GM12878 (cell line): ENCODE results near the gene MARVELD1. TPM values are rescaled to one million over a fixed set of nuclear protein-coding genes. Genes with fewer than 3 reads are reported as not detected.

Source experiments
- ATF7 ChIP-seq: fragments of 450-650 bp; IDR thresholded peaks from 2 replicates; pipeline ENCODE4 v1.6.1; 2016; ENCODE audit warnings: low read depth, mild to moderate bottlenecking
- BMI1 ChIP-seq: fragments of 450-650 bp; IDR thresholded peaks from 2 replicates; pipeline ENCODE4 v1.6.1; 2016; ENCODE audit warnings: mild to moderate bottlenecking, moderate library complexity, borderline replicate concordance
- BRCA1 ChIP-seq: IDR thresholded peaks from 2 replicates; pipeline ENCODE4 v1.6.1; 2011; ENCODE audit warnings: low read depth, low read length, improper control_type of control experiment
- CHD1 ChIP-seq: IDR thresholded peaks from 2 replicates; pipeline ENCODE4 v1.6.1; 2012; ENCODE audit warnings: low read depth, low read length, improper control_type of control experiment
- DPF2 ChIP-seq: fragments of 450-650 bp; IDR thresholded peaks from 2 replicates; pipeline ENCODE4 v1.6.1; 2017; ENCODE audit warnings: mild to moderate bottlenecking
- IKZF1 ChIP-seq: fragments of 450-650 bp; conservative IDR thresholded peaks from 2 replicates; pipeline ENCODE4 v1.6.1; 2017; ENCODE audit warnings: antibody characterized with exemption, mild to moderate bottlenecking
- IKZF2 ChIP-seq, 2 experiments: fragments of 450-650 bp; IDR thresholded peaks; 2 replicates each; pipeline ENCODE4 v1.6.1; 2017; ENCODE audit warnings: mild to moderate bottlenecking in 2 of 2, moderate library complexity in 2 of 2
- KDM1A ChIP-seq: fragments of 200-600 bp; sonication (generic); IDR thresholded peaks from 2 replicates; pipeline ENCODE4 v1.6.1; 2016; ENCODE audit warnings: borderline replicate concordance
- KLF5 ChIP-seq: fragments of 450-650 bp; IDR thresholded peaks from 2 replicates; pipeline ENCODE4 v1.6.1; 2014; ENCODE audit warnings: mild to moderate bottlenecking; ENCODE audit not compliant: partially characterized antibody
- MEF2B ChIP-seq: fragments of 450-650 bp; IDR thresholded peaks from 2 replicates; pipeline ENCODE4 v1.6.1; 2018; ENCODE audit warnings: mild to moderate bottlenecking, moderate library complexity; ENCODE audit not compliant: partially characterized antibody, poor library complexity, severe bottlenecking
- NR2F1 ChIP-seq: fragments of 450-650 bp; conservative IDR thresholded peaks from 2 replicates; pipeline ENCODE4 v1.6.1; 2017; ENCODE audit warnings: mild to moderate bottlenecking
- POLR2A ChIP-seq: IDR thresholded peaks from 2 replicates; pipeline ENCODE4 v1.6.1; 2011; ENCODE audit warnings: low read depth, mild to moderate bottlenecking, low read length
- RELA ChIP-seq: fragments of 450-650 bp; IDR thresholded peaks from 2 replicates; pipeline ENCODE4 v1.8.0; 2014; ENCODE audit warnings: borderline replicate concordance; ENCODE audit not compliant: partially characterized antibody
- RUNX3 ChIP-seq: IDR thresholded peaks from 2 replicates; pipeline ENCODE4 v1.6.1; 2012; ENCODE audit warnings: low read length, inconsistent platforms
- SIN3A ChIP-seq: IDR thresholded peaks from 2 replicates; pipeline ENCODE4 v1.6.1; 2012; ENCODE audit warnings: low read depth, low read length, improper control_type of control experiment
- SP1 ChIP-seq: IDR thresholded peaks from one replicate; pipeline ENCODE4 v1.6.1; 2011; ENCODE audit warnings: low read depth, low read length
- SREBF1 ChIP-seq: IDR thresholded peaks from 2 replicates; pipeline ENCODE4 v1.6.1; 2012; ENCODE audit warnings: mild to moderate bottlenecking, low read length
- STAT1 ChIP-seq: fragments of 450-650 bp; conservative IDR thresholded peaks from 2 replicates; pipeline ENCODE4 v1.6.1; 2014; ENCODE audit warnings: antibody characterized with exemption, mild to moderate bottlenecking
- TCF7 ChIP-seq: IDR thresholded peaks from 2 replicates; pipeline ENCODE4 v1.6.1; 2014; ENCODE audit warnings: antibody characterized with exemption, borderline replicate concordance
- polyA plus RNA-seq, 11 experiments: library from polyadenylated mRNA; depleted of rRNA in 4 of 11; unstranded in 6 of 11; stranded (reverse) in 5 of 11; fragments of >200 nt; fragmentation: Nextera tagmentation in 4 of 11; fragmentation: Illumina TruSeq in 1 of 11; extraction: Ambion mirVana in 4 of 11; extraction: Trizol in 1 of 11; gene quantifications; 1 replicate in 1 of 11; 2 replicates in 10 of 11; pipeline versions ENCODE4 v1.2.1 to v1.2.3, GENCODE V29; 2011 to 2016; ENCODE audit warnings: inconsistent platforms in 2 of 11, missing spikeins in 2 of 11, low read depth in 1 of 11
- total RNA-seq, 4 experiments: library from RNA; depleted of rRNA in 3 of 4; stranded (reverse); fragments of >200 nt in 3 of 4; fragmentation: Illumina TruSeq in 1 of 4; extraction: Trizol in 1 of 4; gene quantifications; 2 replicates each; pipeline versions ENCODE4 v1.2.1 to v1.2.3, GENCODE V29; 2013 to 2021
- TF ChIP-seq, protein P1 (sequence below): fragments of 150-350 bp; IDR thresholded peaks from 2 replicates; pipeline ENCODE4 v1.6.1; 2016; ENCODE audit warnings: low read depth, low read length
- TF ChIP-seq, protein P2 (sequence below): fragments of 450-650 bp; IDR thresholded peaks from 2 replicates; pipeline ENCODE4 v1.6.1; 2017; ENCODE audit warnings: mild to moderate bottlenecking, moderate library complexity
- TF ChIP-seq, protein P3 (sequence below): IDR thresholded peaks from 2 replicates; pipeline ENCODE4 v1.6.1; 2011; ENCODE audit warnings: borderline replicate concordance, low read depth, mild to moderate bottlenecking, moderate library complexity, mixed read lengths, low read length; ENCODE audit not compliant: insufficient read depth; ENCODE audit errors: extremely low read length

Gene MARVELD1
- total and polyA plus RNA-seq, 10 of the 15 experiments (the other 5 are each of a cell fraction or from before 2014, with no cell fraction given) = 0.54 to 8.4 (median 3.2) TPM

DNA sequence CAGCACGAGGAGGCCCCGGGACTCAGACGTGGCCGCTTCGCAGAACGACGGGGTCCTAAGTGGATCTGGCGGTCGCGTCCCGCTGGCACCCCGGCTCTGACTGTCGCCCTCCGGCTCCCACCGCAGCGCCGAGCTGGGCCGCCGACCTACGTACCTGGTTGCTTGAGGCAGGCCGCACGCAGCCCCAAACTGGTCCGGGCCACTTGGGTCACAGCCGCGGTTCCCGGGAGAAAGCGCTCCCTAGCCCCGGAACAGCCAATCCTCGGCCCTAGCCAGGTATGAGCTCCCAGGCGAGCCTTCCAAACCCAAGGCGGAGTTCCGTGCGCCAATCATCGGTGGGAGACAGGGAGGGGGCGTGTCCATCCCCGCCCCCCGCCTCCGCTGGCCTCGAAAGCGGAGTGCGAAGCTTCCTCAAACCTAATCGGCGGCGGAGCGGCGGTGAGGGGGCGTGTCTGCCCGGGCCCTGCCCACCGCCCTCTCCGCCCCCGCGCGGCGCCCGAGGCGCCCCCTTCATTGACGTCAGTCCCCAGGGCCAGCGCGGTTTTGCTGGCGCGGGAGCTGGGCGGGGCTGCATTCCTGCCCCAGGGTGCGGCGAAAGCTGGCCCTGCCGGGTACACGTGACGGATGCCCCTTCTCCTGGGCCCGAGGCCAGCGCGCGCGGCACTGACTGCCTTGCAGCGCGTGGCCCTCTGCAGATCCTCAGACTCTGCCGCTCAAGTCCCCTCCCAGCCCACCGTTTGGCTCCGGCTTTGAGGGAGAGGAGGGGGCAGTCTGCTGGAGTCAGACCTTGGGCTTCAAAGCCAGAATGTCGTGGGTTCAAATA, 26.4 kb upstream of the MARVELD1 start, which contains the start of gene AVPI1 (continued):
- TF ChIP-seq TCF7 = no peak
- peak; percentile 50; the same call in 1 of the 2 replicates for TF ChIP-seq NR2F1
- peak; percentile 90 for TF ChIP-seq DPF2
- peak; percentile 40; the same call in 1 of the 2 replicates for TF ChIP-seq ATF7
- 0 out of 2 replicates have a peak, but pooled peaks have one; percentile 16 for TF ChIP-seq SREBF1
- TF ChIP-seq, protein P1, sequence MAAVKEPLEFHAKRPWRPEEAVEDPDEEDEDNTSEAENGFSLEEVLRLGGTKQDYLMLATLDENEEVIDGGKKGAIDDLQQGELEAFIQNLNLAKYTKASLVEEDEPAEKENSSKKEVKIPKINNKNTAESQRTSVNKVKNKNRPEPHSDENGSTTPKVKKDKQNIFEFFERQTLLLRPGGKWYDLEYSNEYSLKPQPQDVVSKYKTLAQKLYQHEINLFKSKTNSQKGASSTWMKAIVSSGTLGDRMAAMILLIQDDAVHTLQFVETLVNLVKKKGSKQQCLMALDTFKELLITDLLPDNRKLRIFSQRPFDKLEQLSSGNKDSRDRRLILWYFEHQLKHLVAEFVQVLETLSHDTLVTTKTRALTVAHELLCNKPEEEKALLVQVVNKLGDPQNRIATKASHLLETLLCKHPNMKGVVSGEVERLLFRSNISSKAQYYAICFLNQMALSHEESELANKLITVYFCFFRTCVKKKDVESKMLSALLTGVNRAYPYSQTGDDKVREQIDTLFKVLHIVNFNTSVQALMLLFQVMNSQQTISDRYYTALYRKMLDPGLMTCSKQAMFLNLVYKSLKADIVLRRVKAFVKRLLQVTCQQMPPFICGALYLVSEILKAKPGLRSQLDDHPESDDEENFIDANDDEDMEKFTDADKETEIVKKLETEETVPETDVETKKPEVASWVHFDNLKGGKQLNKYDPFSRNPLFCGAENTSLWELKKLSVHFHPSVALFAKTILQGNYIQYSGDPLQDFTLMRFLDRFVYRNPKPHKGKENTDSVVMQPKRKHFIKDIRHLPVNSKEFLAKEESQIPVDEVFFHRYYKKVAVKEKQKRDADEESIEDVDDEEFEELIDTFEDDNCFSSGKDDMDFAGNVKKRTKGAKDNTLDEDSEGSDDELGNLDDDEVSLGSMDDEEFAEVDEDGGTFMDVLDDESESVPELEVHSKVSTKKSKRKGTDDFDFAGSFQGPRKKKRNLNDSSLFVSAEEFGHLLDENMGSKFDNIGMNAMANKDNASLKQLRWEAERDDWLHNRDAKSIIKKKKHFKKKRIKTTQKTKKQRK = no peak
- TF ChIP-seq POLR2A = peak; percentile 76
- TF ChIP-seq, protein P2, sequence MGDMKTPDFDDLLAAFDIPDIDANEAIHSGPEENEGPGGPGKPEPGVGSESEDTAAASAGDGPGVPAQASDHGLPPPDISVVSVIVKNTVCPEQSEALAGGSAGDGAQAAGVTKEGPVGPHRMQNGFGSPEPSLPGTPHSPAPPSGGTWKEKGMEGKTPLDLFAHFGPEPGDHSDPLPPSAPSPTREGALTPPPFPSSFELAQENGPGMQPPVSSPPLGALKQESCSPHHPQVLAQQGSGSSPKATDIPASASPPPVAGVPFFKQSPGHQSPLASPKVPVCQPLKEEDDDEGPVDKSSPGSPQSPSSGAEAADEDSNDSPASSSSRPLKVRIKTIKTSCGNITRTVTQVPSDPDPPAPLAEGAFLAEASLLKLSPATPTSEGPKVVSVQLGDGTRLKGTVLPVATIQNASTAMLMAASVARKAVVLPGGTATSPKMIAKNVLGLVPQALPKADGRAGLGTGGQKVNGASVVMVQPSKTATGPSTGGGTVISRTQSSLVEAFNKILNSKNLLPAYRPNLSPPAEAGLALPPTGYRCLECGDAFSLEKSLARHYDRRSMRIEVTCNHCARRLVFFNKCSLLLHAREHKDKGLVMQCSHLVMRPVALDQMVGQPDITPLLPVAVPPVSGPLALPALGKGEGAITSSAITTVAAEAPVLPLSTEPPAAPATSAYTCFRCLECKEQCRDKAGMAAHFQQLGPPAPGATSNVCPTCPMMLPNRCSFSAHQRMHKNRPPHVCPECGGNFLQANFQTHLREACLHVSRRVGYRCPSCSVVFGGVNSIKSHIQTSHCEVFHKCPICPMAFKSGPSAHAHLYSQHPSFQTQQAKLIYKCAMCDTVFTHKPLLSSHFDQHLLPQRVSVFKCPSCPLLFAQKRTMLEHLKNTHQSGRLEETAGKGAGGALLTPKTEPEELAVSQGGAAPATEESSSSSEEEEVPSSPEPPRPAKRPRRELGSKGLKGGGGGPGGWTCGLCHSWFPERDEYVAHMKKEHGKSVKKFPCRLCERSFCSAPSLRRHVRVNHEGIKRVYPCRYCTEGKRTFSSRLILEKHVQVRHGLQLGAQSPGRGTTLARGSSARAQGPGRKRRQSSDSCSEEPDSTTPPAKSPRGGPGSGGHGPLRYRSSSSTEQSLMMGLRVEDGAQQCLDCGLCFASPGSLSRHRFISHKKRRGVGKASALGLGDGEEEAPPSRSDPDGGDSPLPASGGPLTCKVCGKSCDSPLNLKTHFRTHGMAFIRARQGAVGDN = peak; percentile 82
- TF ChIP-seq MEF2B = peak; percentile 92
- peak; percentile 60; the same call in 1 of the 2 replicates for TF ChIP-seq RUNX3
- peak; percentile 85 for TF ChIP-seq IKZF1
- TF ChIP-seq CHD1 = no peak
- TF ChIP-seq KDM1A = no peak
- peak; percentile 36 for TF ChIP-seq RELA
- TF ChIP-seq BMI1 = no peak
- TF ChIP-seq, protein P3, sequence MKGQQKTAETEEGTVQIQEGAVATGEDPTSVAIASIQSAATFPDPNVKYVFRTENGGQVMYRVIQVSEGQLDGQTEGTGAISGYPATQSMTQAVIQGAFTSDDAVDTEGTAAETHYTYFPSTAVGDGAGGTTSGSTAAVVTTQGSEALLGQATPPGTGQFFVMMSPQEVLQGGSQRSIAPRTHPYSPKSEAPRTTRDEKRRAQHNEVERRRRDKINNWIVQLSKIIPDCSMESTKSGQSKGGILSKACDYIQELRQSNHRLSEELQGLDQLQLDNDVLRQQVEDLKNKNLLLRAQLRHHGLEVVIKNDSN = peak; percentile 76
- TF ChIP-seq IKZF2 (IDR thresholded peaks at IDR 0.05) = peak in 1 of 2 experiments; percentile 26; a peak in 2 of 4 replicates
- peak; percentile 73 for TF ChIP-seq SP1
- TF ChIP-seq STAT1 = 0 out of 2 replicates have a peak, but pooled peaks have one; percentile 12
- no peak for TF ChIP-seq KLF5
- no peak for TF ChIP-seq BRCA1
- TF ChIP-seq SIN3A = peak; percentile 33; the same call in 1 of the 2 replicates
